ENCODE data around the gene NOP53. TPM values are rescaled to one million over a fixed set of nuclear protein-coding genes. Genes with fewer than 3 reads are reported as not detected.

NOP53 gene
- total and polyA plus RNA-seq, 2 of the 13 experiments (the other 11 are each of a cell fraction or from before 2014, with no cell fraction given), result 53.9 to 141 TPM

GRCh38 chr19:47776568-47776967, 31.2 kb downstream of the NOP53 start:
- CTCF ChIA-PET (ENCODE audit: low intra/inter-chr PET ratio, low total read pairs), result no interaction called here
- POLR2A ChIA-PET, result no interaction called here
- H3K4me2 ChIP-seq (ENCODE audit: low read depth, low read length), result peak overlapping the region; percentile 43
- peak; percentile 12 for FAIRE-seq
- ATAC-seq, result peak; percentile 24; the same call in 2 of the 3 replicates
- no peak overlapping the region for H2AFZ ChIP-seq (ENCODE audit: low read length)
- H3K9ac ChIP-seq (ENCODE audit: insufficient read depth, low read depth, low read length), result peak overlapping the region; percentile 47
- peaks cover 0 to 10% of the 10 kb centered on the region in 2 experiments; a peak in 3 of 5 replicates for H3K36me3 ChIP-seq (replicated peaks in 1 of 2; ENCODE audit: control insufficient read depth in 1 of 2, insufficient read depth in 2 of 2, low read length in 2 of 2)
- no TSS peak for BruUV-seq (replicated peaks)
- H3K9me3 ChIP-seq (ENCODE audit: low read length), result no peaks in the 10 kb centered on the region
- in situ Hi-C loops (cut with HindIII; ENCODE audit: extremely low pct_ligation_motif_present, low pct_unique_long_range_greater_than_20kb), result no loop called here
- H4K20me1 ChIP-seq (ENCODE audit: insufficient read depth, low read length), result no peaks in the 10 kb centered on the region
- no peak overlapping the region for H3K4me3 ChIP-seq (replicated peaks in 1 of 3; ENCODE audit: insufficient read depth in 1 of 3, low read depth in 2 of 3, low read length in 3 of 3)
- peak overlapping the region; percentile 66 for H3K27ac ChIP-seq (ENCODE audit: extremely low read length, insufficient read depth, low read length)
- peaks cover 18% of the 10 kb centered on the region for H3K79me2 ChIP-seq (ENCODE audit: insufficient read depth, low read length)
- H3K27me3 ChIP-seq (ENCODE audit: control insufficient read depth in 1 of 2, insufficient read depth in 2 of 2, low read length in 2 of 2), result no peaks in the 10 kb centered on the region; a peak in 1 of 5 replicates
- peaks cover 54% of the 10 kb centered on the region for H3K4me1 ChIP-seq (ENCODE audit: insufficient read depth, low read length)
- intact Hi-C loops (cut with micrococcal nuclease; ENCODE audit: unreplicated experiment), result no loop called here
- 5% methylated on average over 4 of the region's 4 CpGs for WGBS (ENCODE audit: low lambda C conversion rate)
- peak; percentile 77 for DNase-seq (ENCODE audit: low spot score)
- 0 out of 2 replicates have a peak, but pooled peaks have one; percentile 15 for TF ChIP-seq FOXK2 (IDR thresholded peaks at IDR 0.05)
- TF ChIP-seq SKIL (CRISPR knock-in tag; IDR thresholded peaks at IDR 0.05; ENCODE audit: borderline replicate concordance), result no peak
- TF ChIP-seq BRCA1 (CRISPR knock-in tag; IDR thresholded peaks at IDR 0.05), result no peak
- no peak for TF ChIP-seq MEF2D (CRISPR knock-in tag; IDR thresholded peaks at IDR 0.05)
- peak; percentile 23; the same call in 1 of the 2 replicates for TF ChIP-seq TBX2 (CRISPR knock-in tag; IDR thresholded peaks at IDR 0.05; ENCODE audit: borderline replicate concordance)
- peak; percentile 84 for TF ChIP-seq RFX1 (IDR thresholded peaks at IDR 0.05)
- no peak for TF ChIP-seq POLR2A (IDR thresholded peaks at IDR 0.05; ENCODE audit: insufficient read depth in 1 of 2, low read depth in 2 of 2, low read length in 2 of 2)
- no peak for TF ChIP-seq ZNF597 (CRISPR knock-in tag; IDR thresholded peaks at IDR 0.05)
- no peak for TF ChIP-seq ZNF619 (CRISPR knock-in tag; IDR thresholded peaks at IDR 0.05)
- TF ChIP-seq HMG20A (CRISPR knock-in tag; IDR thresholded peaks at IDR 0.05; ENCODE audit: borderline replicate concordance), result no peak
- no peak for TF ChIP-seq KDM5B (CRISPR knock-in tag; IDR thresholded peaks at IDR 0.05; ENCODE audit: borderline replicate concordance)
- no peak for TF ChIP-seq ARNTL (CRISPR knock-in tag; IDR thresholded peaks at IDR 0.05)
- TF ChIP-seq ZFYVE20 (CRISPR knock-in tag; IDR thresholded peaks at IDR 0.05; ENCODE audit: borderline replicate concordance, low read depth), result no peak
- TF ChIP-seq SIX4 (CRISPR knock-in tag; IDR thresholded peaks at IDR 0.05), result no peak
- no peak for TF ChIP-seq MNT (IDR thresholded peaks at IDR 0.05)
- no peak for TF ChIP-seq ZBTB25 (CRISPR knock-in tag; IDR thresholded peaks at IDR 0.05)
- TF ChIP-seq ZBTB34 (CRISPR knock-in tag; IDR thresholded peaks at IDR 0.05), result no peak
- TF ChIP-seq MIXL1 (CRISPR knock-in tag; IDR thresholded peaks at IDR 0.05), result no peak
- no peak for TF ChIP-seq ZNF816 (CRISPR knock-in tag; IDR thresholded peaks at IDR 0.05; ENCODE audit: borderline replicate concordance)
- TF ChIP-seq, protein P1, sequence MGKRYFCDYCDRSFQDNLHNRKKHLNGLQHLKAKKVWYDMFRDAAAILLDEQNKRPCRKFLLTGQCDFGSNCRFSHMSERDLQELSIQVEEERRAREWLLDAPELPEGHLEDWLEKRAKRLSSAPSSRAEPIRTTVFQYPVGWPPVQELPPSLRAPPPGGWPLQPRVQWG (CRISPR knock-in tag; IDR thresholded peaks at IDR 0.05; ENCODE audit: borderline replicate concordance, low read depth), result no peak
